H1 (cell line): ENCODE measurements around the gene IL7R. TPM values are rescaled to one million over a fixed set of nuclear protein-coding genes. Genes with fewer than 3 reads are reported as not detected.

ENCODE experiments used
- CTCF ChIA-PET: fragments of 300-600 bp; sonication (Branson Sonifier 250); formaldehyde crosslinking; loops from one replicate; lab custom pipeline; 2021; ENCODE audit not compliant: partially characterized antibody; lab: Charles Lee
- POLR2A ChIA-PET: fragments of 300-600 bp; sonication (Branson Sonifier 250); formaldehyde crosslinking; loops from one replicate; lab custom pipeline; 2021; ENCODE audit warnings: inconsistent platforms; ENCODE audit not compliant: partially characterized antibody; lab: Charles Lee
- DNase-seq, 2 experiments: peaks; one replicate each; pipeline versions ENCODE4 v3.0.0 to v3.0.0-alpha.2; 2010 to 2022; ENCODE audit warnings: low spot score in 2 of 2, low read depth in 1 of 2, mixed read lengths in 1 of 2
- FAIRE-seq: peaks from 2 replicates; lab custom pipeline; 2011; peaks lifted over from hg19 to GRCh38; lab: Jason Lieb, UNC
- H2AFZ ChIP-seq: 2 replicates; pipeline ENCODE4 v1.8.1; 2012; ENCODE audit warnings: low read length, inconsistent platforms
- H2AK5ac ChIP-seq: 2 replicates; pipeline ENCODE4 v1.6.1; 2013; ENCODE audit warnings: low read depth, low read length
- H2BK120ac ChIP-seq: replicated peaks from 2 replicates; pipeline ENCODE3; 2013; ENCODE audit warnings: low read depth, low read length, inconsistent platforms
- H2BK12ac ChIP-seq: 2 replicates; pipeline ENCODE4 v1.6.1; 2013; ENCODE audit warnings: low read depth, low read length
- H2BK15ac ChIP-seq: 2 replicates; pipeline ENCODE4 v1.6.1; 2013; ENCODE audit warnings: low read length
- H2BK20ac ChIP-seq: 2 replicates; pipeline ENCODE4 v1.6.1; 2013; ENCODE audit warnings: low read length
- H2BK5ac ChIP-seq: 2 replicates; pipeline ENCODE4 v1.6.1; 2013; ENCODE audit warnings: low read depth, low read length
- H3K14ac ChIP-seq: 2 replicates; pipeline ENCODE4 v1.6.1; 2013; ENCODE audit warnings: inconsistent platforms; ENCODE audit not compliant: insufficient read length
- H3K18ac ChIP-seq: 2 replicates; pipeline ENCODE4 v1.6.1; 2013; ENCODE audit warnings: low read length; ENCODE audit errors: extremely low read depth
- H3K23ac ChIP-seq: 2 replicates; pipeline ENCODE4 v1.6.1; 2013; ENCODE audit warnings: inconsistent platforms; ENCODE audit not compliant: insufficient read length
- H3K23me2 ChIP-seq: 2 replicates; pipeline ENCODE4 v1.6.1; 2013; ENCODE audit warnings: low read depth, low read length
- H3K27ac ChIP-seq: 2 replicates; pipeline ENCODE4 v1.6.1; 2011; ENCODE audit warnings: low read depth, low read length, inconsistent platforms
- H3K27me3 ChIP-seq, 4 experiments: replicated peaks in 1 of 4; 1 replicate in 1 of 4; 2 replicates in 3 of 4; pipeline versions ENCODE4 v1.6.1 to v1.8.1; 2011 to 2013; ENCODE audit warnings: low read length in 3 of 4, mild to moderate bottlenecking in 3 of 4, inconsistent platforms in 2 of 4, mixed read lengths in 2 of 4, moderate library complexity in 1 of 4; ENCODE audit not compliant: control insufficient read depth in 3 of 4, insufficient read depth in 3 of 4; ENCODE audit errors: extremely low read depth in 1 of 4
- H3K36me3 ChIP-seq, 4 experiments: 2 replicates each; pipeline versions ENCODE4 v1.6.1 to v1.8.1; 2011 to 2013; ENCODE audit warnings: mild to moderate bottlenecking in 4 of 4, low read length in 3 of 4, moderate library complexity in 2 of 4, control low read depth in 1 of 4, inconsistent platforms in 1 of 4; ENCODE audit not compliant: insufficient read depth in 4 of 4, control insufficient read depth in 2 of 4
- H3K4ac ChIP-seq: replicated peaks from 2 replicates; pipeline ENCODE3; 2013; ENCODE audit warnings: low read length, low read depth, mixed read lengths, inconsistent platforms; ENCODE audit not compliant: insufficient read length
- H3K4me1 ChIP-seq, 4 experiments: replicated peaks in 1 of 4; 1 replicate in 1 of 4; 2 replicates in 3 of 4; pipeline versions ENCODE4 v1.6.1 to v1.8.1; 2011 to 2013; ENCODE audit warnings: low read length in 3 of 4, inconsistent platforms in 2 of 4, mixed read lengths in 1 of 4; ENCODE audit not compliant: insufficient read depth in 4 of 4, control insufficient read depth in 3 of 4
- H3K4me2 ChIP-seq, 2 experiments: 2 replicates each; pipeline versions ENCODE4 v1.6.1 to v1.8.1; 2011 to 2013; ENCODE audit warnings: low read depth in 2 of 2, low read length in 2 of 2, control low read depth in 1 of 2, inconsistent platforms in 1 of 2, mild to moderate bottlenecking in 1 of 2; ENCODE audit not compliant: insufficient read depth in 1 of 2
- H3K4me3 ChIP-seq, 4 experiments: fragments of 200-600, 300-600 bp in 1 of 4; sonication (generic), shearing (Covaris generic), sonication (Bioruptor Twin) in 1 of 4; 2 replicates each; pipeline versions ENCODE4 v1.5.1 to v1.8.1; 2011 to 2016; ENCODE audit warnings: low read length in 4 of 4, low read depth in 3 of 4, control low read depth in 2 of 4, inconsistent platforms in 2 of 4, mild to moderate bottlenecking in 2 of 4, mixed read lengths in 1 of 4, moderate library complexity in 1 of 4; ENCODE audit not compliant: insufficient read depth in 2 of 4; ENCODE audit errors: extremely low read depth in 1 of 4
- H3K56ac ChIP-seq: replicated peaks from 2 replicates; pipeline ENCODE3; 2013; ENCODE audit warnings: low read depth, mild to moderate bottlenecking, mixed read lengths, low read length, inconsistent platforms; ENCODE audit not compliant: insufficient read length
- H3K79me1 ChIP-seq: 2 replicates; pipeline ENCODE4 v1.6.1; 2013; ENCODE audit warnings: low read depth, low read length, control low read depth
- H3K79me2 ChIP-seq, 2 experiments: 2 replicates each; pipeline versions ENCODE4 v1.6.1 to v1.8.1; 2012 to 2013; ENCODE audit warnings: low read length in 2 of 2, mild to moderate bottlenecking in 2 of 2, inconsistent platforms in 1 of 2; ENCODE audit not compliant: insufficient read depth in 2 of 2, control insufficient read depth in 1 of 2
- H3K9ac ChIP-seq, 4 experiments: replicated peaks in 1 of 4; 1 replicate in 1 of 4; 2 replicates in 3 of 4; pipeline versions ENCODE4 v1.6.1 to v1.8.1; 2011 to 2013; ENCODE audit warnings: low read depth in 3 of 4, low read length in 3 of 4, control low read depth in 2 of 4, mild to moderate bottlenecking in 2 of 4, moderate library complexity in 2 of 4, inconsistent platforms in 1 of 4; ENCODE audit errors: extremely low read depth in 1 of 4
- H3K9me3 ChIP-seq, 2 experiments: 2 replicates each; pipeline versions ENCODE4 v1.6.1 to v1.8.1; 2012 to 2013; ENCODE audit warnings: mild to moderate bottlenecking in 2 of 2, moderate library complexity in 2 of 2, control low read depth in 1 of 2, inconsistent platforms in 1 of 2, low read depth in 1 of 2, low read length in 1 of 2, mixed read lengths in 1 of 2; ENCODE audit not compliant: insufficient read depth in 2 of 2
- H4K20me1 ChIP-seq, 2 experiments: replicated peaks in 1 of 2; 2 replicates each; pipeline versions ENCODE3 to v1.8.1; 2011 to 2013; ENCODE audit warnings: inconsistent platforms in 2 of 2, low read length in 2 of 2, mild to moderate bottlenecking in 1 of 2; ENCODE audit not compliant: insufficient read depth in 2 of 2, control insufficient read depth in 1 of 2
- H4K5ac ChIP-seq: 2 replicates; pipeline ENCODE4 v1.6.1; 2013; ENCODE audit warnings: low read length, low read depth, mixed read lengths, inconsistent platforms; ENCODE audit not compliant: insufficient read length
- H4K8ac ChIP-seq: 2 replicates; pipeline ENCODE4 v1.8.0; 2013; ENCODE audit warnings: mild to moderate bottlenecking, moderate library complexity, low read length, inconsistent platforms; ENCODE audit not compliant: insufficient read depth; ENCODE audit errors: extremely low read depth
- H4K91ac ChIP-seq: replicated peaks from 2 replicates; pipeline ENCODE3; 2013; ENCODE audit warnings: low read length, mixed read lengths, inconsistent platforms; ENCODE audit not compliant: insufficient read length
- EZH2 ChIP-seq: fragments of 200-600 bp; sonication (generic); IDR thresholded peaks from 2 replicates; pipeline ENCODE4 v1.7.1; 2012; ENCODE audit warnings: low read depth, mild to moderate bottlenecking, moderate library complexity, low read length, inconsistent platforms; ENCODE audit not compliant: severe bottlenecking
- FOSL1 ChIP-seq: IDR thresholded peaks from 2 replicates; pipeline ENCODE4 v1.6.1; 2011; ENCODE audit warnings: mild to moderate bottlenecking, low read depth, low read length, moderate library complexity; ENCODE audit not compliant: insufficient read depth
- GTF2F1 ChIP-seq: IDR thresholded peaks from 2 replicates; pipeline ENCODE4 v1.6.1; 2012; ENCODE audit warnings: low read depth, low read length, improper control_type of control experiment, borderline replicate concordance
- KDM4A ChIP-seq: IDR thresholded peaks from one replicate; pipeline ENCODE4 v1.7.1; 2012; ENCODE audit warnings: low read depth, mild to moderate bottlenecking, moderate library complexity, low read length, inconsistent platforms; ENCODE audit not compliant: severe bottlenecking
- SAP30 ChIP-seq: fragments of 300-600 bp; sonication (generic); IDR thresholded peaks from 2 replicates; pipeline ENCODE4 v1.7.1; 2012; ENCODE audit warnings: low read length, moderate library complexity, mild to moderate bottlenecking, inconsistent platforms; ENCODE audit not compliant: insufficient read depth, insufficient replicate concordance
- SP1 ChIP-seq: IDR thresholded peaks from 2 replicates; pipeline ENCODE4 v1.6.1; 2011; ENCODE audit warnings: low read depth, low read length
- TBP ChIP-seq: IDR thresholded peaks from 2 replicates; pipeline ENCODE4 v1.6.1; 2011; ENCODE audit warnings: low read depth, low read length, improper control_type of control experiment
- WGBS, 2 experiments: shearing (Covaris generic) in 1 of 2; methylation state at CpG; one replicate each; pipeline versions ENCODE4 v1.1.6 to v1.1.7; 2013 to 2015; ENCODE audit warnings: low lambda C conversion rate in 2 of 2, mixed read lengths in 2 of 2, inconsistent platforms in 1 of 2, low coverage in 1 of 2, missing lambda C conversion rate in 1 of 2; ENCODE audit not compliant: insufficient replicate concordance in 2 of 2, insufficient coverage in 1 of 2, insufficient read length in 1 of 2; ENCODE audit errors: extremely low coverage in 1 of 2, missing lambda C conversion rate in 1 of 2; 5-methylcytosine and 5-hydroxymethylcytosine counted together
- polyA plus RNA-seq, 7 experiments: library from polyadenylated mRNA; depleted of rRNA in 3 of 7; stranded (reverse) in 5 of 7; unstranded in 2 of 7; fragments of >200 nt in 5 of 7; fragments of 200-250 nt in 2 of 7; gene quantifications; 1 replicate in 5 of 7; 2 replicates in 1 of 7; 4 replicates in 1 of 7; pipeline versions ENCODE4 v1.2.1 to v1.2.3, GENCODE V29; 2011 to 2013; ENCODE audit warnings: missing spikeins in 2 of 7, mixed read lengths in 2 of 7
- total RNA-seq: library from RNA; stranded (reverse); fragmentation: NEBNext Ultra II Directional; extraction: Animal tissue kit (Norgen Biotek cat#: 25700); gene quantifications from 2 replicates; pipeline ENCODE4 v1.2.1, GENCODE V29; 2021
- TF ChIP-seq, protein P1 (sequence below): IDR thresholded peaks from 2 replicates; pipeline ENCODE4 v1.6.1; 2012; ENCODE audit warnings: inconsistent platforms

Gene IL7R
- total and polyA plus RNA-seq, 2 of the 8 experiments (the other 6 are each of a cell fraction or from before 2014, with no cell fraction given): not detected

- H2AFZ ChIP-seq: no peak overlapping the region
- H3K4me2 ChIP-seq: no peak overlapping the region
- H3K27ac ChIP-seq: no peak overlapping the region
- POLR2A ChIA-PET: no interaction called here
- H3K27me3 ChIP-seq: no peaks in the 10 kb centered on the region
- peaks cover 0 to 2% (median 0%) of the 10 kb centered on the region in 4 experiments; a peak in 1 of 7 replicates for H3K4me1 ChIP-seq
- H3K18ac ChIP-seq: no peak overlapping the region
- H3K4me3 ChIP-seq: no peak overlapping the region
- no peak overlapping the region for H2BK12ac ChIP-seq
- H2BK120ac ChIP-seq: no peak overlapping the region
- TF ChIP-seq FOSL1: no peak
- TF ChIP-seq KDM4A: no peak
- no peak for TF ChIP-seq SP1
- no peak for TF ChIP-seq SAP30
- no peak for TF ChIP-seq GTF2F1
- TF ChIP-seq, protein P1, sequence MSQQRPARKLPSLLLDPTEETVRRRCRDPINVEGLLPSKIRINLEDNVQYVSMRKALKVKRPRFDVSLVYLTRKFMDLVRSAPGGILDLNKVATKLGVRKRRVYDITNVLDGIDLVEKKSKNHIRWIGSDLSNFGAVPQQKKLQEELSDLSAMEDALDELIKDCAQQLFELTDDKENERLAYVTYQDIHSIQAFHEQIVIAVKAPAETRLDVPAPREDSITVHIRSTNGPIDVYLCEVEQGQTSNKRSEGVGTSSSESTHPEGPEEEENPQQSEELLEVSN: no peak
- no peak for TF ChIP-seq TBP
- no peak for TF ChIP-seq EZH2
- TF ChIP-seq, all 59 proteins: peak for 0
- H3K79me2 ChIP-seq: no peaks in the 10 kb centered on the region
- no peaks in the 10 kb centered on the region for H3K36me3 ChIP-seq
- H3K14ac ChIP-seq: no peak overlapping the region
- no peaks in the 10 kb centered on the region for H3K79me1 ChIP-seq
- H2BK15ac ChIP-seq: no peak overlapping the region
- H3K23ac ChIP-seq: no peak overlapping the region
- no peak overlapping the region for H4K8ac ChIP-seq
- WGBS, 2 experiments: 68% methylated on average over 5 of the region's 5 CpGs; no CpG with 5 or more reads in 1 of the 2 experiments
- H3K4ac ChIP-seq: no peak overlapping the region
- H3K23me2 ChIP-seq: no peaks in the 10 kb centered on the region
- FAIRE-seq (no peak), DNase-seq (no peak)
- H4K91ac ChIP-seq: no peak overlapping the region
- no peak overlapping the region for H2BK5ac ChIP-seq
- H3K56ac ChIP-seq: no peak overlapping the region
- no peak overlapping the region for H3K9ac ChIP-seq
- no peaks in the 10 kb centered on the region for H3K9me3 ChIP-seq
- CTCF ChIA-PET: interaction anchor here (1.1 kb wide), 1 partner anchor 12 kb away, joined by 4 read pairs; no protein-coding TSS in a partner anchor
- H4K5ac ChIP-seq: no peak overlapping the region
- H4K20me1 ChIP-seq: no peaks in the 10 kb centered on the region
- H2AK5ac ChIP-seq: no peak overlapping the region
- H2BK20ac ChIP-seq: no peak overlapping the region
Observed at GRCh38 chr5:35887321-35888100, 30.8 kb downstream of the IL7R start.
